ENCODE data around the gene MMP14. TPM values are rescaled to one million over a fixed set of nuclear protein-coding genes. Genes with fewer than 3 reads are reported as not detected.

Gene MMP14
- total and polyA plus RNA-seq, 2 of the 13 experiments (the other 11 are each of a cell fraction or from before 2014, with no cell fraction given): 5.2 to 9.8 TPM

DNA sequence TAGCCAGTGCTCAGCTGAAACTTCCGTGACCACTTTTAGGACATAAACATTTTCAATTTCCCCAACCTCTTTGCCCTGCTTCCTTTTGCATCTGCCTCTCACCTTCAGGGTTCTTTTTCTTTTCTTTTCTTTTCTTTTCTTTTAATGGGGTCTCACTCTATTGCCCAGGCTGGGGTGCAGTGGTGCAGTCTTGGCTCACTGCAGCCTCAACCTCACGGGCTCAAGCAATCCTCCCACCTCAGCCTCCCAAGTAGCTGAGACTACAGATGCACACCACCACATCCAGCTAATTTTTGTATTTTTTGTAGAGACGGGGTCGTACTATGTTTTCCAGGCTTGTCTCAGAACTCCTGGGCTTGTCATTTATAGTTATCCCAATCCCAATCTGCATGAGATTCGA is 30.5 kb downstream of the MMP14 start:
- WGBS (ENCODE audit: low lambda C conversion rate): 58% methylated on average over 5 of the region's 5 CpGs
- no peaks in the 10 kb centered on the region; a peak in 1 of 5 replicates for H3K27me3 ChIP-seq (ENCODE audit: control insufficient read depth in 1 of 2, insufficient read depth in 2 of 2, low read length in 2 of 2)
- no peak overlapping the region for H3K4me3 ChIP-seq (replicated peaks in 1 of 3; ENCODE audit: insufficient read depth in 1 of 3, low read depth in 2 of 3, low read length in 3 of 3)
- no peak overlapping the region for H3K9ac ChIP-seq (ENCODE audit: insufficient read depth, low read depth, low read length)
- CTCF ChIA-PET (ENCODE audit: low intra/inter-chr PET ratio, low total read pairs): no interaction called here
- BruUV-seq (replicated peaks): no TSS peak
- H3K4me1 ChIP-seq (ENCODE audit: insufficient read depth, low read length): peaks cover 34% of the 10 kb centered on the region
- intact Hi-C loops (cut with micrococcal nuclease; ENCODE audit: unreplicated experiment) (no loop called here), in situ Hi-C loops (cut with HindIII; ENCODE audit: extremely low pct_ligation_motif_present, low pct_unique_long_range_greater_than_20kb) (no loop called here)
- no peaks in the 10 kb centered on the region for H3K9me3 ChIP-seq (ENCODE audit: low read length)
- no peaks in the 10 kb centered on the region for H4K20me1 ChIP-seq (ENCODE audit: insufficient read depth, low read length)
- TF ChIP-seq ZNF121 (CRISPR knock-in tag; IDR thresholded peaks at IDR 0.05): peak; percentile 19; the same call in 1 of the 2 replicates
- no peak for TF ChIP-seq RBAK (CRISPR knock-in tag; IDR thresholded peaks at IDR 0.05)
- no peak for TF ChIP-seq EZH2 (conservative IDR thresholded peaks at IDR 0.05; ENCODE audit: low read depth, low read length)
- no peak for TF ChIP-seq ZNF562 (CRISPR knock-in tag; IDR thresholded peaks at IDR 0.05; ENCODE audit: borderline replicate concordance)
- TF ChIP-seq, protein P1, sequence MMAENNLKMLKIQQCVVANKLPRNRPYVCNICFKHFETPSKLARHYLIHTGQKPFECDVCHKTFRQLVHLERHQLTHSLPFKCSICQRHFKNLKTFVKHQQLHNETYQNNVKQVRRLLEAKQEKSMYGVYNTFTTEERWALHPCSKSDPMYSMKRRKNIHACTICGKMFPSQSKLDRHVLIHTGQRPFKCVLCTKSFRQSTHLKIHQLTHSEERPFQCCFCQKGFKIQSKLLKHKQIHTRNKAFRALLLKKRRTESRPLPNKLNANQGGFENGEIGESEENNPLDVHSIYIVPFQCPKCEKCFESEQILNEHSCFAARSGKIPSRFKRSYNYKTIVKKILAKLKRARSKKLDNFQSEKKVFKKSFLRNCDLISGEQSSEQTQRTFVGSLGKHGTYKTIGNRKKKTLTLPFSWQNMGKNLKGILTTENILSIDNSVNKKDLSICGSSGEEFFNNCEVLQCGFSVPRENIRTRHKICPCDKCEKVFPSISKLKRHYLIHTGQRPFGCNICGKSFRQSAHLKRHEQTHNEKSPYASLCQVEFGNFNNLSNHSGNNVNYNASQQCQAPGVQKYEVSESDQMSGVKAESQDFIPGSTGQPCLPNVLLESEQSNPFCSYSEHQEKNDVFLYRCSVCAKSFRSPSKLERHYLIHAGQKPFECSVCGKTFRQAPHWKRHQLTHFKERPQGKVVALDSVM (CRISPR knock-in tag; IDR thresholded peaks at IDR 0.05): 0 out of 2 replicates have a peak, but pooled peaks have one; percentile 16
- TF ChIP-seq ZNF607 (CRISPR knock-in tag; IDR thresholded peaks at IDR 0.05; ENCODE audit: borderline replicate concordance): no peak
- no peak for TF ChIP-seq ZSCAN22 (CRISPR knock-in tag; IDR thresholded peaks at IDR 0.05)
- no peaks in the 10 kb centered on the region for H3K36me3 ChIP-seq (replicated peaks in 1 of 2; ENCODE audit: control insufficient read depth in 1 of 2, insufficient read depth in 2 of 2, low read length in 2 of 2)
- FAIRE-seq: no peak
- no peak for DNase-seq (ENCODE audit: low spot score)
- no peak overlapping the region for H2AFZ ChIP-seq (ENCODE audit: low read length)
- ATAC-seq: no peak
- POLR2A ChIA-PET: no interaction called here
- no peak overlapping the region for H3K4me2 ChIP-seq (ENCODE audit: low read depth, low read length)
- no peaks in the 10 kb centered on the region for H3K79me2 ChIP-seq (ENCODE audit: insufficient read depth, low read length)
- no peak overlapping the region for H3K27ac ChIP-seq (ENCODE audit: extremely low read length, insufficient read depth, low read length)
